MCF 10A (cell line): ENCODE data around the gene RIN2. TPM values are rescaled to one million over a fixed set of nuclear protein-coding genes. Genes with fewer than 3 reads are reported as not detected.

Experiments
- BruUV-seq: library from RNA; stranded (reverse); fragments of 400-500 nt; replicated peaks from 2 replicates; lab custom pipeline; 2021; lab: Mats Ljungman, UMichigan
- CTCF ChIA-PET: fragments of 300-600 bp; sonication (Branson Sonifier 250); formaldehyde crosslinking; extraction: SDS; loops from one replicate; lab custom pipeline; 2021; ENCODE audit warnings: antibody characterized with exemption, inconsistent platforms; lab: Yijun Ruan, JAX
- POLR2A ChIA-PET: fragments of 300-600, 350-650 bp; sonication (Branson Sonifier 250); formaldehyde crosslinking; extraction: SDS; loops from one replicate; lab custom pipeline; 2020; ENCODE audit warnings: antibody characterized with exemption, inconsistent platforms; lab: Yijun Ruan, JAX
- DNase-seq: peaks from one replicate; pipeline ENCODE4 v3.0.0-alpha.2; 2018; ENCODE audit not compliant: unreplicated experiment
- H3K27ac Mint-ChIP-seq: one replicate; pipeline ENCODE4 v1.8.0; 2022; ENCODE audit warnings: mild to moderate bottlenecking, low read depth, mixed read lengths; ENCODE audit not compliant: unreplicated experiment
- H3K27me3 Mint-ChIP-seq: one replicate; pipeline ENCODE4 v1.8.0; 2022; ENCODE audit warnings: mixed read lengths; ENCODE audit not compliant: insufficient read depth, unreplicated experiment
- H3K36me3 Mint-ChIP-seq: one replicate; pipeline ENCODE4 v1.8.0; 2022; ENCODE audit warnings: mild to moderate bottlenecking, moderate library complexity, mixed read lengths; ENCODE audit not compliant: insufficient read depth, unreplicated experiment
- H3K4me1 Mint-ChIP-seq: one replicate; pipeline ENCODE4 v1.8.0; 2022; ENCODE audit warnings: mixed read lengths; ENCODE audit not compliant: insufficient read depth, unreplicated experiment
- H3K4me3 Mint-ChIP-seq: one replicate; pipeline ENCODE4 v1.8.0; 2022; ENCODE audit warnings: mild to moderate bottlenecking, moderate library complexity, mixed read lengths; ENCODE audit not compliant: unreplicated experiment
- H3K9me3 Mint-ChIP-seq: one replicate; pipeline ENCODE4 v1.8.0; 2022; ENCODE audit warnings: mixed read lengths; ENCODE audit not compliant: unreplicated experiment
- CTCF ChIP-seq: fragments of 200-600 bp; IDR thresholded peaks from one replicate; pipeline ENCODE4 v1.8.0; 2022; ENCODE audit warnings: antibody characterized with exemption, mild to moderate bottlenecking; ENCODE audit not compliant: unreplicated experiment
- intact Hi-C: fragments of 100-400 bp; cut with micrococcal nuclease; formaldehyde crosslinking; loops from 2 replicates; pipeline ENCODE4 v1.14.1; 2022
- total RNA-seq: library from RNA; stranded (reverse); gene quantifications from 2 replicates; pipeline ENCODE4 v1.2.3, GENCODE V29; 2022

Gene RIN2
- total RNA-seq, 1 experiment from 2014 or later, result 23.9 TPM

- Mint-ChIP-seq H3K9me3 (peaks cover 6% of the 10 kb centered on the region), H3K27ac (no peak overlapping the region), H3K4me1 (peaks cover 55% of the 10 kb centered on the region), H3K27me3 (no peaks in the 10 kb centered on the region), H3K36me3 (no peaks in the 10 kb centered on the region), H3K4me3 (no peak overlapping the region)
- intact Hi-C loops, result no loop called here
- no peak for DNase-seq
- TF ChIP-seq CTCF, result no peak
- ChIA-PET POLR2A (interaction anchor here (0.6 to 6.7 kb wide), 4 partner anchors 89 to 284 kb away, joined by 3 to 154 read pairs (median 4); partner anchors contain the start of gene NAA20), CTCF (interaction anchor here (0.6 to 9.6 kb wide), 10 partner anchors 10 to 246 kb away, joined by 3 to 181 read pairs (median 6); no protein-coding TSS in a partner anchor)
- BruUV-seq, result no TSS peak
These were observed 23.2 kb downstream of the RIN2 start for GRCh38 chr20:19781235-19781634.

DNA sequence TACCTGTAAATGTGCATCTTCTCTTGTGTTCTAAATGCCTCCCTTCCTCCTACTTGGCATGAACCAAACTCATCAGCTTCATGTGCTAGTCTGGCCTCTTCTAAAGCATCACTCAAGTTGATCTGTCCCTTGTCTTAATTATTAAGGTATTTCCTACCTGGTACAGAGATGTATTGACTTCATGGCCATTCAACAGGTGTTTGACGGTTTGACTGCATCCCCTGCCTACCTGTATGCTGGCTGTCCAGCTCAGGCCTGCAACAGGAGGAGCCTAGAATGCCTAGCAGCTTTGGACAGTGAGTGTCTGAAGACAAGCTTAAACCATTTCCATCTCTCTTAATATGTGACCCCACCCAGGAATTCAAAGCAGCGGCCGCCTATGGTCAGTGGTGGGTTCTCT lies 24.6 kb downstream of the RIN2 start:
- no peak for DNase-seq
- intact Hi-C loops, result no loop called here
- Mint-ChIP-seq H3K27ac (no peak overlapping the region), H3K9me3 (peaks cover 6% of the 10 kb centered on the region), H3K27me3 (no peaks in the 10 kb centered on the region), H3K4me1 (peaks cover 62% of the 10 kb centered on the region), H3K4me3 (no peak overlapping the region), H3K36me3 (no peaks in the 10 kb centered on the region)
- BruUV-seq, result no TSS peak
- TF ChIP-seq CTCF, result no peak
- ChIA-PET CTCF (interaction anchor here (0.7 to 9.6 kb wide), 23 partner anchors 11 to 1149 kb away, joined by 3 to 181 read pairs (median 9); partner anchors contain the start of gene NAA20), POLR2A (interaction anchor here (0.9 to 6.7 kb wide), 12 partner anchors 13 to 237 kb away, joined by 3 to 154 read pairs (median 6); partner anchors contain the start of genes NAA20 and RIN2)

- peak overlapping the region; percentile 86 for H3K27ac Mint-ChIP-seq
- DNase-seq, result peak; percentile 70
- no TSS peak for BruUV-seq
- POLR2A ChIA-PET, result interaction anchor here (0.6 to 6.7 kb wide), 18 partner anchors 10 to 268 kb away, joined by 3 to 154 read pairs (median 4); partner anchors contain the start of genes CFAP61, CRNKL1 and RIN2
- CTCF ChIA-PET, result interaction anchor here (0.6 to 9.6 kb wide), 38 partner anchors 8 to 1128 kb away, joined by 3 to 181 read pairs (median 6); partner anchors contain the start of gene NAA20
- peaks cover 11% of the 10 kb centered on the region for H3K9me3 Mint-ChIP-seq
- peaks cover 57% of the 10 kb centered on the region for H3K4me1 Mint-ChIP-seq
- H3K4me3 Mint-ChIP-seq, result no peak overlapping the region
- H3K27me3 Mint-ChIP-seq, result no peaks in the 10 kb centered on the region
- no peak for TF ChIP-seq CTCF
- intact Hi-C loops, result no loop called here
- H3K36me3 Mint-ChIP-seq, result no peaks in the 10 kb centered on the region
These were observed 25.9 kb downstream of the RIN2 start for GRCh38 chr20:19783966-19784401.

GRCh38 chr20:19784511-19785172 lies 26.6 kb downstream of the RIN2 start:
- TF ChIP-seq CTCF, result peak; percentile 68
- peak overlapping the region; percentile 51 for H3K4me3 Mint-ChIP-seq
- peak overlapping the region; percentile 86 for H3K27ac Mint-ChIP-seq
- DNase-seq, result peak; percentile 89
- no TSS peak for BruUV-seq
- peaks cover 60% of the 10 kb centered on the region for H3K4me1 Mint-ChIP-seq
- ChIA-PET CTCF (interaction anchor here (0.6 to 9.6 kb wide), 66 partner anchors 8 to 1128 kb away, joined by 3 to 181 read pairs (median 5); partner anchors contain the start of gene NAA20), POLR2A (interaction anchor here (0.6 to 6.7 kb wide), 29 partner anchors 11 to 268 kb away, joined by 3 to 154 read pairs (median 6); partner anchors contain the start of genes CFAP61, CRNKL1 and NAA20)
- H3K27me3 Mint-ChIP-seq, result no peaks in the 10 kb centered on the region
- intact Hi-C loops, result loop anchor here (1.0 kb wide), 7 partner anchors 44 to 211 kb away; no protein-coding TSS in a partner anchor
- H3K9me3 Mint-ChIP-seq, result peaks cover 18% of the 10 kb centered on the region
- H3K36me3 Mint-ChIP-seq, result no peaks in the 10 kb centered on the region
